H1 (cell line): ENCODE measurements around the gene CANX. TPM values are rescaled to one million over a fixed set of nuclear protein-coding genes. Genes with fewer than 3 reads are reported as not detected.

Experiments
- CTCF ChIA-PET: fragments of 300-600 bp; sonication (Branson Sonifier 250); formaldehyde crosslinking; loops from one replicate; lab custom pipeline; 2021; ENCODE audit not compliant: partially characterized antibody; lab: Charles Lee
- POLR2A ChIA-PET: fragments of 300-600 bp; sonication (Branson Sonifier 250); formaldehyde crosslinking; loops from one replicate; lab custom pipeline; 2021; ENCODE audit warnings: inconsistent platforms; ENCODE audit not compliant: partially characterized antibody; lab: Charles Lee
- DNase-seq, 2 experiments: peaks; one replicate each; pipeline versions ENCODE4 v3.0.0 to v3.0.0-alpha.2; 2010 to 2022; ENCODE audit warnings: low spot score in 2 of 2, low read depth in 1 of 2, mixed read lengths in 1 of 2
- FAIRE-seq: peaks from 2 replicates; lab custom pipeline; 2011; peaks lifted over from hg19 to GRCh38; lab: Jason Lieb, UNC
- H2AFZ ChIP-seq: 2 replicates; pipeline ENCODE4 v1.8.1; 2012; ENCODE audit warnings: low read length, inconsistent platforms
- H2AK5ac ChIP-seq: 2 replicates; pipeline ENCODE4 v1.6.1; 2013; ENCODE audit warnings: low read depth, low read length
- H2BK120ac ChIP-seq: replicated peaks from 2 replicates; pipeline ENCODE3; 2013; ENCODE audit warnings: low read depth, low read length, inconsistent platforms
- H2BK12ac ChIP-seq: 2 replicates; pipeline ENCODE4 v1.6.1; 2013; ENCODE audit warnings: low read depth, low read length
- H2BK15ac ChIP-seq: 2 replicates; pipeline ENCODE4 v1.6.1; 2013; ENCODE audit warnings: low read length
- H2BK20ac ChIP-seq: 2 replicates; pipeline ENCODE4 v1.6.1; 2013; ENCODE audit warnings: low read length
- H2BK5ac ChIP-seq: 2 replicates; pipeline ENCODE4 v1.6.1; 2013; ENCODE audit warnings: low read depth, low read length
- H3K14ac ChIP-seq: 2 replicates; pipeline ENCODE4 v1.6.1; 2013; ENCODE audit warnings: inconsistent platforms; ENCODE audit not compliant: insufficient read length
- H3K18ac ChIP-seq: 2 replicates; pipeline ENCODE4 v1.6.1; 2013; ENCODE audit warnings: low read length; ENCODE audit errors: extremely low read depth
- H3K23ac ChIP-seq: 2 replicates; pipeline ENCODE4 v1.6.1; 2013; ENCODE audit warnings: inconsistent platforms; ENCODE audit not compliant: insufficient read length
- H3K23me2 ChIP-seq: 2 replicates; pipeline ENCODE4 v1.6.1; 2013; ENCODE audit warnings: low read depth, low read length
- H3K27ac ChIP-seq: 2 replicates; pipeline ENCODE4 v1.6.1; 2011; ENCODE audit warnings: low read depth, low read length, inconsistent platforms
- H3K27me3 ChIP-seq, 4 experiments: replicated peaks in 1 of 4; 1 replicate in 1 of 4; 2 replicates in 3 of 4; pipeline versions ENCODE4 v1.6.1 to v1.8.1; 2011 to 2013; ENCODE audit warnings: low read length in 3 of 4, mild to moderate bottlenecking in 3 of 4, inconsistent platforms in 2 of 4, mixed read lengths in 2 of 4, moderate library complexity in 1 of 4; ENCODE audit not compliant: control insufficient read depth in 3 of 4, insufficient read depth in 3 of 4; ENCODE audit errors: extremely low read depth in 1 of 4
- H3K36me3 ChIP-seq, 4 experiments: 2 replicates each; pipeline versions ENCODE4 v1.6.1 to v1.8.1; 2011 to 2013; ENCODE audit warnings: mild to moderate bottlenecking in 4 of 4, low read length in 3 of 4, moderate library complexity in 2 of 4, control low read depth in 1 of 4, inconsistent platforms in 1 of 4; ENCODE audit not compliant: insufficient read depth in 4 of 4, control insufficient read depth in 2 of 4
- H3K4ac ChIP-seq: replicated peaks from 2 replicates; pipeline ENCODE3; 2013; ENCODE audit warnings: low read length, low read depth, mixed read lengths, inconsistent platforms; ENCODE audit not compliant: insufficient read length
- H3K4me1 ChIP-seq, 4 experiments: replicated peaks in 1 of 4; 1 replicate in 1 of 4; 2 replicates in 3 of 4; pipeline versions ENCODE4 v1.6.1 to v1.8.1; 2011 to 2013; ENCODE audit warnings: low read length in 3 of 4, inconsistent platforms in 2 of 4, mixed read lengths in 1 of 4; ENCODE audit not compliant: insufficient read depth in 4 of 4, control insufficient read depth in 3 of 4
- H3K4me2 ChIP-seq, 2 experiments: 2 replicates each; pipeline versions ENCODE4 v1.6.1 to v1.8.1; 2011 to 2013; ENCODE audit warnings: low read depth in 2 of 2, low read length in 2 of 2, control low read depth in 1 of 2, inconsistent platforms in 1 of 2, mild to moderate bottlenecking in 1 of 2; ENCODE audit not compliant: insufficient read depth in 1 of 2
- H3K4me3 ChIP-seq, 4 experiments: fragments of 200-600, 300-600 bp in 1 of 4; sonication (generic), shearing (Covaris generic), sonication (Bioruptor Twin) in 1 of 4; 2 replicates each; pipeline versions ENCODE4 v1.5.1 to v1.8.1; 2011 to 2016; ENCODE audit warnings: low read length in 4 of 4, low read depth in 3 of 4, control low read depth in 2 of 4, inconsistent platforms in 2 of 4, mild to moderate bottlenecking in 2 of 4, mixed read lengths in 1 of 4, moderate library complexity in 1 of 4; ENCODE audit not compliant: insufficient read depth in 2 of 4; ENCODE audit errors: extremely low read depth in 1 of 4
- H3K56ac ChIP-seq: replicated peaks from 2 replicates; pipeline ENCODE3; 2013; ENCODE audit warnings: low read depth, mild to moderate bottlenecking, mixed read lengths, low read length, inconsistent platforms; ENCODE audit not compliant: insufficient read length
- H3K79me1 ChIP-seq: 2 replicates; pipeline ENCODE4 v1.6.1; 2013; ENCODE audit warnings: low read depth, low read length, control low read depth
- H3K79me2 ChIP-seq, 2 experiments: 2 replicates each; pipeline versions ENCODE4 v1.6.1 to v1.8.1; 2012 to 2013; ENCODE audit warnings: low read length in 2 of 2, mild to moderate bottlenecking in 2 of 2, inconsistent platforms in 1 of 2; ENCODE audit not compliant: insufficient read depth in 2 of 2, control insufficient read depth in 1 of 2
- H3K9ac ChIP-seq, 4 experiments: replicated peaks in 1 of 4; 1 replicate in 1 of 4; 2 replicates in 3 of 4; pipeline versions ENCODE4 v1.6.1 to v1.8.1; 2011 to 2013; ENCODE audit warnings: low read depth in 3 of 4, low read length in 3 of 4, control low read depth in 2 of 4, mild to moderate bottlenecking in 2 of 4, moderate library complexity in 2 of 4, inconsistent platforms in 1 of 4; ENCODE audit errors: extremely low read depth in 1 of 4
- H3K9me3 ChIP-seq, 2 experiments: 2 replicates each; pipeline versions ENCODE4 v1.6.1 to v1.8.1; 2012 to 2013; ENCODE audit warnings: mild to moderate bottlenecking in 2 of 2, moderate library complexity in 2 of 2, control low read depth in 1 of 2, inconsistent platforms in 1 of 2, low read depth in 1 of 2, low read length in 1 of 2, mixed read lengths in 1 of 2; ENCODE audit not compliant: insufficient read depth in 2 of 2
- H4K20me1 ChIP-seq, 2 experiments: replicated peaks in 1 of 2; 2 replicates each; pipeline versions ENCODE3 to v1.8.1; 2011 to 2013; ENCODE audit warnings: inconsistent platforms in 2 of 2, low read length in 2 of 2, mild to moderate bottlenecking in 1 of 2; ENCODE audit not compliant: insufficient read depth in 2 of 2, control insufficient read depth in 1 of 2
- H4K5ac ChIP-seq: 2 replicates; pipeline ENCODE4 v1.6.1; 2013; ENCODE audit warnings: low read length, low read depth, mixed read lengths, inconsistent platforms; ENCODE audit not compliant: insufficient read length
- H4K8ac ChIP-seq: 2 replicates; pipeline ENCODE4 v1.8.0; 2013; ENCODE audit warnings: mild to moderate bottlenecking, moderate library complexity, low read length, inconsistent platforms; ENCODE audit not compliant: insufficient read depth; ENCODE audit errors: extremely low read depth
- H4K91ac ChIP-seq: replicated peaks from 2 replicates; pipeline ENCODE3; 2013; ENCODE audit warnings: low read length, mixed read lengths, inconsistent platforms; ENCODE audit not compliant: insufficient read length
- CHD2 ChIP-seq: IDR thresholded peaks from 2 replicates; pipeline ENCODE4 v1.6.1; 2012; ENCODE audit warnings: low read length, improper control_type of control experiment
- HDAC2 ChIP-seq, 2 experiments: fragments of 300-600 bp in 1 of 2; sonication (generic) in 1 of 2; IDR thresholded peaks; 2 replicates each; pipeline ENCODE4 v1.6.1; 2011 to 2012; ENCODE audit warnings: low read depth in 2 of 2, low read length in 2 of 2, mild to moderate bottlenecking in 2 of 2, moderate library complexity in 2 of 2, borderline replicate concordance in 1 of 2, inconsistent platforms in 1 of 2
- POLR2A ChIP-seq, 2 experiments: IDR thresholded peaks; 1 replicate in 1 of 2; 2 replicates in 1 of 2; pipeline ENCODE4 v1.6.1; 2011; ENCODE audit warnings: low read depth in 2 of 2, low read length in 2 of 2, mild to moderate bottlenecking in 2 of 2; ENCODE audit errors: control extremely low read depth in 1 of 2
- SP2 ChIP-seq: IDR thresholded peaks from 2 replicates; pipeline ENCODE4 v1.6.1; 2012; ENCODE audit warnings: mild to moderate bottlenecking, low read length, inconsistent platforms
- SP4 ChIP-seq: IDR thresholded peaks from 2 replicates; pipeline ENCODE4 v1.6.1; 2012; ENCODE audit warnings: low read length, inconsistent platforms
- WGBS, 2 experiments: shearing (Covaris generic) in 1 of 2; methylation state at CpG; one replicate each; pipeline versions ENCODE4 v1.1.6 to v1.1.7; 2013 to 2015; ENCODE audit warnings: low lambda C conversion rate in 2 of 2, mixed read lengths in 2 of 2, inconsistent platforms in 1 of 2, low coverage in 1 of 2, missing lambda C conversion rate in 1 of 2; ENCODE audit not compliant: insufficient replicate concordance in 2 of 2, insufficient coverage in 1 of 2, insufficient read length in 1 of 2; ENCODE audit errors: extremely low coverage in 1 of 2, missing lambda C conversion rate in 1 of 2; 5-methylcytosine and 5-hydroxymethylcytosine counted together
- polyA plus RNA-seq, 7 experiments: library from polyadenylated mRNA; depleted of rRNA in 3 of 7; stranded (reverse) in 5 of 7; unstranded in 2 of 7; fragments of >200 nt in 5 of 7; fragments of 200-250 nt in 2 of 7; gene quantifications; 1 replicate in 5 of 7; 2 replicates in 1 of 7; 4 replicates in 1 of 7; pipeline versions ENCODE4 v1.2.1 to v1.2.3, GENCODE V29; 2011 to 2013; ENCODE audit warnings: missing spikeins in 2 of 7, mixed read lengths in 2 of 7
- total RNA-seq: library from RNA; stranded (reverse); fragmentation: NEBNext Ultra II Directional; extraction: Animal tissue kit (Norgen Biotek cat#: 25700); gene quantifications from 2 replicates; pipeline ENCODE4 v1.2.1, GENCODE V29; 2021
- TF ChIP-seq, protein P1 (sequence below): IDR thresholded peaks from 2 replicates; pipeline ENCODE4 v1.6.1; 2012; ENCODE audit warnings: low read length, inconsistent platforms

CANX gene
- total and polyA plus RNA-seq, 2 of the 8 experiments (the other 6 are each of a cell fraction or from before 2014, with no cell fraction given) = 136 to 691 TPM

DNA sequence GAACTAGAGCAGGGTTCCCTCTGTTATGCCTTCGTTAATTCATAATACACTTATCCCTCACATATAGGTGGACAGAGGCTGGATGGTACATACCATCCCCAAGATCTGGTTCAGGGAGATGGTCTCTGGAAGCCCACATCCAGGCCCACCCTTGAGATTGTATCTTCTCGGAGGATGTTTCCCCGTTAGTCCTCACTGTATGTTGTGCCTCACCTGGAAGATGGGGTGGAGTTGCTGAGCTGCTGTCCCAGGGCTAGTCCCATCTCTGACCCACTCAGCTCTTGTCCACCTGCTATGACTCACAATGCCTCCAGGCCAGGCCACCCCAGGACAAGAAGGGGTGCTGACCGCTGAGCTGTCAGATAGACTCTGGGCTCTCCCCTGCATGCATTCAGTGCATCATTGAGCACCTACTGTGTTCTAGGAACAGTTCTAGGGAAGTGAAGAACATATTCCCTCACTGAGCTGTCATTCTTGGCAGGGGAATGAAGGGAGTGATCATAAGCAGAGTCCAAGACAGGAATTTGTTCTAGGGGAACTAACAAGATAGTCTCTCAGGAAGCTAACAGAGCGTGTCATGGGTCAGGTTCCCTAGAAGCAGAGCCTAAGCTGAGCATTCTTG is 17.9 kb upstream of the CANX start, which contains the start of gene CBY3:
Gene CBY3 (minus strand): TSS at position 255 of the 622 bp plus-strand sequence. CDS start 116 bp downstream, at position 139.
- H2AFZ ChIP-seq = no peak within 1 kb of the TSS
- POLR2A ChIA-PET = interaction anchor here (0.7 to 6.4 kb wide), 12 partner anchors 9 to 151 kb away, joined by 3 to 50 read pairs (median 4); partner anchors contain the start of genes HNRNPH1 and RUFY1
- H3K4me1 ChIP-seq = peaks cover 0 to 12% (median 7%) of the 10 kb centered on the region in 4 experiments; a peak in 5 of 7 replicates
- H3K18ac ChIP-seq = 0 out of 2 replicates have a peak within 1 kb of the TSS, but pooled peaks have one; percentile 20
- 0 out of 2 replicates have a peak, but pooled peaks cover 2% of the 10 kb centered on the region for H3K79me1 ChIP-seq
- no peak within 1 kb of the TSS for H2BK20ac ChIP-seq
- peaks cover 0 to 6% (median 0%) of the 10 kb centered on the region in 4 experiments; a peak in 2 of 8 replicates for H3K36me3 ChIP-seq
- no peak within 1 kb of the TSS for H2BK15ac ChIP-seq
- H2BK5ac ChIP-seq = no peak within 1 kb of the TSS
- H3K56ac ChIP-seq = no peak within 1 kb of the TSS
- no peak within 1 kb of the TSS; a peak in 1 of 4 replicates for H3K4me2 ChIP-seq
- FAIRE-seq = no peak
- no peak within 1 kb of the TSS for H3K27ac ChIP-seq
- H3K4ac ChIP-seq = no peak within 1 kb of the TSS
- H2BK12ac ChIP-seq = no peak within 1 kb of the TSS
- no peak within 1 kb of the TSS for H4K5ac ChIP-seq
- no peaks in the 10 kb centered on the region for H3K9me3 ChIP-seq
- H2AK5ac ChIP-seq = peak within 1 kb of the TSS; percentile 25; the same call in 1 of the 2 replicates
- H3K23ac ChIP-seq = no peak within 1 kb of the TSS
- no peak within 1 kb of the TSS for H3K4me3 ChIP-seq
- H4K91ac ChIP-seq = no peak within 1 kb of the TSS
- CTCF ChIA-PET = interaction anchor here (0.8 to 2.5 kb wide), 6 partner anchors 10 to 102 kb away, joined by 3 to 16 read pairs (median 4); partner anchors contain the start of gene HNRNPH1
- H2BK120ac ChIP-seq = no peak within 1 kb of the TSS
- peaks cover 0 to 4% (median 0%) of the 10 kb centered on the region in 4 experiments; a peak in 1 of 7 replicates for H3K27me3 ChIP-seq
- H4K20me1 ChIP-seq = peaks cover 0 to 2% of the 10 kb centered on the region in 2 experiments
- peaks cover 16% of the 10 kb centered on the region for H3K23me2 ChIP-seq
- no peak for DNase-seq
- peaks cover 0 to 7% of the 10 kb centered on the region in 2 experiments; a peak in 1 of 4 replicates for H3K79me2 ChIP-seq
- WGBS, 2 experiments = 92% methylated on average over 5 of the region's 5 CpGs; no CpG with 5 or more reads in 1 of the 2 experiments
- H3K9ac ChIP-seq = no peak within 1 kb of the TSS
- no peak within 1 kb of the TSS; the same call in 1 of the 2 replicates for H4K8ac ChIP-seq
- H3K14ac ChIP-seq = no peak within 1 kb of the TSS
- TF ChIP-seq, protein P1, sequence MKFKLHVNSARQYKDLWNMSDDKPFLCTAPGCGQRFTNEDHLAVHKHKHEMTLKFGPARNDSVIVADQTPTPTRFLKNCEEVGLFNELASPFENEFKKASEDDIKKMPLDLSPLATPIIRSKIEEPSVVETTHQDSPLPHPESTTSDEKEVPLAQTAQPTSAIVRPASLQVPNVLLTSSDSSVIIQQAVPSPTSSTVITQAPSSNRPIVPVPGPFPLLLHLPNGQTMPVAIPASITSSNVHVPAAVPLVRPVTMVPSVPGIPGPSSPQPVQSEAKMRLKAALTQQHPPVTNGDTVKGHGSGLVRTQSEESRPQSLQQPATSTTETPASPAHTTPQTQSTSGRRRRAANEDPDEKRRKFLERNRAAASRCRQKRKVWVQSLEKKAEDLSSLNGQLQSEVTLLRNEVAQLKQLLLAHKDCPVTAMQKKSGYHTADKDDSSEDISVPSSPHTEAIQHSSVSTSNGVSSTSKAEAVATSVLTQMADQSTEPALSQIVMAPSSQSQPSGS = no peak
- TF ChIP-seq POLR2A (IDR thresholded peaks at IDR 0.05; ENCODE audit: control extremely low read depth in 1 of 2, low read depth in 2 of 2, low read length in 2 of 2) = no peak
- no peak for TF ChIP-seq HDAC2 (IDR thresholded peaks at IDR 0.05; ENCODE audit: borderline replicate concordance in 1 of 2, low read depth in 2 of 2, low read length in 2 of 2)
- TF ChIP-seq CHD2 = no peak
- TF ChIP-seq SP2 = no peak
- no peak for TF ChIP-seq SP4
